Chondrocyte (in vitro differentiated cells): ENCODE measurements around the gene HSP90AA1. TPM values are rescaled to one million over a fixed set of nuclear protein-coding genes. Genes with fewer than 3 reads are reported as not detected.

ENCODE experiments used
- DNase-seq: peaks from one replicate; pipeline ENCODE4 v3.0.0; 2021; ENCODE audit warnings: mixed read lengths, low spot score
- H3K27ac Mint-ChIP-seq: one replicate; pipeline ENCODE4 v1.8.0; 2021; ENCODE audit warnings: mild to moderate bottlenecking, moderate library complexity, mixed read lengths; ENCODE audit not compliant: unreplicated experiment
- H3K27me3 Mint-ChIP-seq: 2 replicates; pipeline ENCODE4 v1.8.0; 2021; ENCODE audit warnings: low read depth, mixed read lengths
- H3K36me3 Mint-ChIP-seq: 2 replicates; pipeline ENCODE4 v1.8.0; 2021; ENCODE audit warnings: low read depth, mixed read lengths
- H3K4me1 Mint-ChIP-seq: 2 replicates; pipeline ENCODE4 v1.8.0; 2021; ENCODE audit warnings: low read depth, mild to moderate bottlenecking, mixed read lengths
- H3K4me3 Mint-ChIP-seq: one replicate; pipeline ENCODE4 v1.8.0; 2021; ENCODE audit warnings: mild to moderate bottlenecking, moderate library complexity, mixed read lengths; ENCODE audit not compliant: unreplicated experiment
- H3K9me3 Mint-ChIP-seq: 2 replicates; pipeline ENCODE4 v1.8.0; 2021; ENCODE audit warnings: low read depth, mixed read lengths
- total RNA-seq: library from RNA; stranded (reverse); gene quantifications from 3 replicates; pipeline ENCODE4 v1.2.1, GENCODE V29; 2021
- TF ChIP-seq, protein P1 (sequence below): fragments of 200-600 bp; sonication (generic); IDR thresholded peaks from 2 replicates; pipeline ENCODE4 v1.5.0; 2021; ENCODE audit warnings: antibody characterized with exemption, mild to moderate bottlenecking, moderate library complexity

The HSP90AA1 gene
- total RNA-seq, 1 donor from 2014 or later, result 242 TPM

- no peak for DNase-seq
- Mint-ChIP-seq H3K4me3 (no peak overlapping the region), H3K27ac (no peak overlapping the region), H3K9me3 (no peaks in the 10 kb centered on the region), H3K27me3 (no peaks in the 10 kb centered on the region), H3K4me1 (peaks cover 4% of the 10 kb centered on the region), H3K36me3 (no peaks in the 10 kb centered on the region)
- TF ChIP-seq, protein P1, sequence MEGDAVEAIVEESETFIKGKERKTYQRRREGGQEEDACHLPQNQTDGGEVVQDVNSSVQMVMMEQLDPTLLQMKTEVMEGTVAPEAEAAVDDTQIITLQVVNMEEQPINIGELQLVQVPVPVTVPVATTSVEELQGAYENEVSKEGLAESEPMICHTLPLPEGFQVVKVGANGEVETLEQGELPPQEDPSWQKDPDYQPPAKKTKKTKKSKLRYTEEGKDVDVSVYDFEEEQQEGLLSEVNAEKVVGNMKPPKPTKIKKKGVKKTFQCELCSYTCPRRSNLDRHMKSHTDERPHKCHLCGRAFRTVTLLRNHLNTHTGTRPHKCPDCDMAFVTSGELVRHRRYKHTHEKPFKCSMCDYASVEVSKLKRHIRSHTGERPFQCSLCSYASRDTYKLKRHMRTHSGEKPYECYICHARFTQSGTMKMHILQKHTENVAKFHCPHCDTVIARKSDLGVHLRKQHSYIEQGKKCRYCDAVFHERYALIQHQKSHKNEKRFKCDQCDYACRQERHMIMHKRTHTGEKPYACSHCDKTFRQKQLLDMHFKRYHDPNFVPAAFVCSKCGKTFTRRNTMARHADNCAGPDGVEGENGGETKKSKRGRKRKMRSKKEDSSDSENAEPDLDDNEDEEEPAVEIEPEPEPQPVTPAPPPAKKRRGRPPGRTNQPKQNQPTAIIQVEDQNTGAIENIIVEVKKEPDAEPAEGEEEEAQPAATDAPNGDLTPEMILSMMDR, result no peak
Observed at GRCh38 chr14:102125546-102125945, 38.7 kb upstream of the HSP90AA1 start.

GRCh38 chr14:102124419-102124818 is 37.6 kb upstream of the HSP90AA1 start:
- H3K27ac Mint-ChIP-seq, result no peak overlapping the region
- TF ChIP-seq, protein P1, result no peak
- peaks cover 4% of the 10 kb centered on the region for H3K4me1 Mint-ChIP-seq
- no peaks in the 10 kb centered on the region for H3K27me3 Mint-ChIP-seq
- H3K36me3 Mint-ChIP-seq, result no peaks in the 10 kb centered on the region
- no peaks in the 10 kb centered on the region for H3K9me3 Mint-ChIP-seq
- no peak for DNase-seq
- H3K4me3 Mint-ChIP-seq, result no peak overlapping the region

- H3K4me3 Mint-ChIP-seq, result no peak overlapping the region
- DNase-seq, result no peak
- no peaks in the 10 kb centered on the region for H3K27me3 Mint-ChIP-seq
- TF ChIP-seq, protein P1, result no peak
- H3K36me3 Mint-ChIP-seq, result no peaks in the 10 kb centered on the region
- H3K9me3 Mint-ChIP-seq, result no peaks in the 10 kb centered on the region
- H3K4me1 Mint-ChIP-seq, result peaks cover 4% of the 10 kb centered on the region
- no peak overlapping the region for H3K27ac Mint-ChIP-seq
Observed at GRCh38 chr14:102121567-102121966, 34.7 kb upstream of the HSP90AA1 start.

GRCh38 chr14:102120888-102121287 is 34.0 kb upstream of the HSP90AA1 start:
- no peaks in the 10 kb centered on the region for H3K27me3 Mint-ChIP-seq
- H3K4me3 Mint-ChIP-seq, result no peak overlapping the region
- TF ChIP-seq, protein P1, result no peak
- no peak overlapping the region for H3K27ac Mint-ChIP-seq
- no peaks in the 10 kb centered on the region for H3K9me3 Mint-ChIP-seq
- peaks cover 4% of the 10 kb centered on the region for H3K4me1 Mint-ChIP-seq
- no peak for DNase-seq
- H3K36me3 Mint-ChIP-seq, result no peaks in the 10 kb centered on the region

DNA sequence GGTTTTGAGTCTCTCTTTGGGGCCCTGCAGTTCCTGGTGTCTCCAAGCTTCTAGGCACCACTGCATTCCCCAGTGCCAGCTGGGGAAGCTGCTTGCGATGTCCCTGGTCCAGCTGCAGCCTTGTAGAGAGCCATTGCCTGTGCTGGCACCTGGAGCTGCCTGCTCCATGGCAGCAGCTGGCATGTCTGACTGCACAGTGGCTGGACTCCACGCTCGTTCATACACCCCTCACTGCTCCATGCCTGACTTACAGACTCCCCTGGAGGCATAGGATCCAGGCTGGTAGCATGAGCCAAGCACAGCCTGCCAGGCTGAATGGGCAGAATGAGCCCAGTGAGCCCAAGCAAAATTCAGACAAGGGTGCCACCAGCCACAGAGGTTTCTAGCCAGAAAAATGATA is 31.0 kb upstream of the HSP90AA1 start:
- Mint-ChIP-seq H3K4me1 (no peaks in the 10 kb centered on the region), H3K36me3 (no peaks in the 10 kb centered on the region), H3K27me3 (no peaks in the 10 kb centered on the region), H3K27ac (no peak overlapping the region), H3K9me3 (no peaks in the 10 kb centered on the region), H3K4me3 (no peak overlapping the region)
- TF ChIP-seq, protein P1, result no peak
- DNase-seq, result no peak
